ENCODE measurements around the gene CFAP43. TPM values are rescaled to one million over a fixed set of nuclear protein-coding genes. Genes with fewer than 3 reads are reported as not detected.

The CFAP43 gene
- total RNA-seq, 2 donors from 2014 or later, result 2.6 to 4.1 TPM

- Mint-ChIP-seq H3K27me3 (ENCODE audit: insufficient read depth) (no peaks in the 10 kb centered on the region), H3K4me3 (no peak overlapping the region), H3K27ac (no peak overlapping the region), H3K4me1 (peaks cover 4% of the 10 kb centered on the region), H3K9me3 (peaks cover 26% of the 10 kb centered on the region), H3K36me3 (ENCODE audit: low read depth) (peaks cover 23% of the 10 kb centered on the region)
- no peaks in the 10 kb centered on the region for H3K36me3 ChIP-seq (ENCODE audit: control insufficient read depth, insufficient read depth, low read length)
- no peaks in the 10 kb centered on the region for H3K27me3 ChIP-seq (ENCODE audit: control insufficient read depth, insufficient read depth, low read length, poor library complexity, severe bottlenecking)
- H3K27ac ChIP-seq (ENCODE audit: low read depth, low read length), result no peak overlapping the region
- peaks cover 30% of the 10 kb centered on the region for H3K9me3 ChIP-seq (ENCODE audit: control insufficient read depth, low read length)
- no peak for DNase-seq
- H3K9ac ChIP-seq (ENCODE audit: extremely low read depth, low read length, poor library complexity, severe bottlenecking), result no peak overlapping the region
- TF ChIP-seq, protein P1, sequence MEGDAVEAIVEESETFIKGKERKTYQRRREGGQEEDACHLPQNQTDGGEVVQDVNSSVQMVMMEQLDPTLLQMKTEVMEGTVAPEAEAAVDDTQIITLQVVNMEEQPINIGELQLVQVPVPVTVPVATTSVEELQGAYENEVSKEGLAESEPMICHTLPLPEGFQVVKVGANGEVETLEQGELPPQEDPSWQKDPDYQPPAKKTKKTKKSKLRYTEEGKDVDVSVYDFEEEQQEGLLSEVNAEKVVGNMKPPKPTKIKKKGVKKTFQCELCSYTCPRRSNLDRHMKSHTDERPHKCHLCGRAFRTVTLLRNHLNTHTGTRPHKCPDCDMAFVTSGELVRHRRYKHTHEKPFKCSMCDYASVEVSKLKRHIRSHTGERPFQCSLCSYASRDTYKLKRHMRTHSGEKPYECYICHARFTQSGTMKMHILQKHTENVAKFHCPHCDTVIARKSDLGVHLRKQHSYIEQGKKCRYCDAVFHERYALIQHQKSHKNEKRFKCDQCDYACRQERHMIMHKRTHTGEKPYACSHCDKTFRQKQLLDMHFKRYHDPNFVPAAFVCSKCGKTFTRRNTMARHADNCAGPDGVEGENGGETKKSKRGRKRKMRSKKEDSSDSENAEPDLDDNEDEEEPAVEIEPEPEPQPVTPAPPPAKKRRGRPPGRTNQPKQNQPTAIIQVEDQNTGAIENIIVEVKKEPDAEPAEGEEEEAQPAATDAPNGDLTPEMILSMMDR (conservative IDR thresholded peaks at IDR 0.05), result no peak
- H3K4me3 ChIP-seq (ENCODE audit: low read length), result no peak overlapping the region
- H3K4me1 ChIP-seq (ENCODE audit: control insufficient read depth, insufficient read depth, low read length), result no peaks in the 10 kb centered on the region
- WGBS, 2 experiments (ENCODE audit: insufficient coverage in 1 of 2, insufficient read length in 1 of 2), result 71 to 83% methylated on average over 1 to 3 of the region's 3 CpGs
Measured at GRCh38 chr10:104235801-104236200, 3.6 kb upstream of the CFAP43 start.

GRCh38 chr10:104234934-104235333 is 2.8 kb upstream of the CFAP43 start:
- no peak overlapping the region for H3K4me3 Mint-ChIP-seq
- no peak for DNase-seq
- H3K27ac Mint-ChIP-seq, result no peak overlapping the region
- H3K9me3 Mint-ChIP-seq, result peaks cover 26% of the 10 kb centered on the region
- H3K27me3 ChIP-seq (ENCODE audit: control insufficient read depth, insufficient read depth, low read length, poor library complexity, severe bottlenecking), result no peaks in the 10 kb centered on the region
- peak overlapping the region; percentile 11 for H3K4me3 ChIP-seq (ENCODE audit: low read length)
- no peak overlapping the region for H3K27ac ChIP-seq (ENCODE audit: low read depth, low read length)
- TF ChIP-seq, protein P1 (conservative IDR thresholded peaks at IDR 0.05), result no peak
- peaks cover 23% of the 10 kb centered on the region for H3K36me3 Mint-ChIP-seq (ENCODE audit: low read depth)
- H3K9ac ChIP-seq (ENCODE audit: extremely low read depth, low read length, poor library complexity, severe bottlenecking), result no peak overlapping the region
- H3K36me3 ChIP-seq (ENCODE audit: control insufficient read depth, insufficient read depth, low read length), result no peaks in the 10 kb centered on the region
- H3K4me1 Mint-ChIP-seq, result peaks cover 4% of the 10 kb centered on the region
- H3K27me3 Mint-ChIP-seq (ENCODE audit: insufficient read depth), result no peaks in the 10 kb centered on the region
- 71 to 91% methylated on average over 1 of the region's 1 CpG for WGBS, 2 experiments (ENCODE audit: insufficient coverage in 1 of 2, insufficient read length in 1 of 2)
- no peaks in the 10 kb centered on the region for H3K4me1 ChIP-seq (ENCODE audit: control insufficient read depth, insufficient read depth, low read length)
- H3K9me3 ChIP-seq (ENCODE audit: control insufficient read depth, low read length), result peaks cover 30% of the 10 kb centered on the region

DNA sequence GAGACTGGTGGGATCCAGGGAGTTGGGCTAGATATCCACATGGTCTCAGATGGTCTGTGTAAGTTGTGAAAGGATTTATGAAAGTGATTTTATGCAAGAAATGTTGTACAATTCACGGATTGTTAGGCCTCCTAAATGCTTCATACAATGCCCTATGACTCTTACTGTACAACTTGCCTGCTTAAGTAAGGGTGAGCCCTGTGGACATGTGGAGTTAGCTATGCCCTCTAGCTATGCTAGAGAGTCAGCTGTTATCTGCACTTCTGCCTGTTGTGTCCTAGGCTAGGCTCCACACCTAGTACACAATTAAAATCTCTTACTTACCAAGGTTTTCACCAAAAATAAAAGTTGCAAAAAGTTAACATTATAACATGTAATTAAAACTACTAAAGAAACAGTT is 1.7 kb upstream of the CFAP43 start:
- peaks cover 23% of the 10 kb centered on the region for H3K36me3 Mint-ChIP-seq (ENCODE audit: low read depth)
- peaks cover 4% of the 10 kb centered on the region for H3K4me1 Mint-ChIP-seq
- peaks cover 30% of the 10 kb centered on the region for H3K9me3 ChIP-seq (ENCODE audit: control insufficient read depth, low read length)
- peaks cover 26% of the 10 kb centered on the region for H3K9me3 Mint-ChIP-seq
- H3K4me3 Mint-ChIP-seq, result no peak overlapping the region
- H3K9ac ChIP-seq (ENCODE audit: extremely low read depth, low read length, poor library complexity, severe bottlenecking), result no peak overlapping the region
- DNase-seq, result no peak
- TF ChIP-seq, protein P1 (conservative IDR thresholded peaks at IDR 0.05), result no peak
- peak overlapping the region; percentile 13 for H3K4me3 ChIP-seq (ENCODE audit: low read length)
- H3K36me3 ChIP-seq (ENCODE audit: control insufficient read depth, insufficient read depth, low read length), result no peaks in the 10 kb centered on the region
- WGBS, 2 experiments (ENCODE audit: insufficient coverage in 1 of 2, insufficient read length in 1 of 2), result 92% methylated on average over 1 of the region's 1 CpG; no CpG with 5 or more reads in 1 of the 2 experiments
- no peaks in the 10 kb centered on the region for H3K27me3 Mint-ChIP-seq (ENCODE audit: insufficient read depth)
- no peak overlapping the region for H3K27ac Mint-ChIP-seq
- no peak overlapping the region for H3K27ac ChIP-seq (ENCODE audit: low read depth, low read length)
- no peaks in the 10 kb centered on the region for H3K27me3 ChIP-seq (ENCODE audit: control insufficient read depth, insufficient read depth, low read length, poor library complexity, severe bottlenecking)
- H3K4me1 ChIP-seq (ENCODE audit: control insufficient read depth, insufficient read depth, low read length), result no peaks in the 10 kb centered on the region
